ENCODE results near the gene ADAM22.

ADAM22 gene

DNA sequence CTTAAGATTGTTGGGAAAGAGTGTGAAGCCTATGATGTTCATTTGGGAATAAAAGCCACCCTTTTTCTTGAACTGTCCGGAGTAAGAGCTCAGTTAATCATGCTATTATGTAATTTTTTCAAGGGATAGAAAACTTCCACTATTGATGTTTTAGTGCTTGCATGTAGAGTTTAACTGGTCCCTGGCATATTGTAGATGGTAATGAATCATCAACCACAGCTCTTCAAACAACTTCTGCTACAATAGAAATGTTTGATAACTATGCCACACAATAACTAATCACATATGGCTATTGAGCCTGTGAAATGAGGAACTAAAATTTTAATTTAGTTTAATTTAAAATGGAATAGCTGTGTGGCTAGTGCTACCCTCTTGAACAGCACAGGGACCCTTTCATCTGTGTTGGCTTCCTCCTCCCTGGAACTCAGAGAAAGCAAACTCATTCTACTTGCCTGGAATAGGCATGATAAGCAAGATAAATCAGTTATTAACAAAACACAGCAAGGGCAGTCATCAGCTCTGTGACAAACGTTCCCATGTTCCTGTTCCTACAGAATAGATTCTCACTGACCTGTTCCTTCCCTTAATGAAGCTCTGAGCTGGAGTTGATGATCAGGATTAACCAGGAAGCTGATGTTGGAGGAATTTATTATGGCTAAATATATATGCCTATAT, 290.7 kb downstream of the ADAM22 start:
- DNase-seq (ENCODE audit: insufficient read length) (no peak), FAIRE-seq (no peak)
- no peak for TF ChIP-seq POLR2AphosphoS5 (IDR thresholded peaks at IDR 0.05; ENCODE audit: low read depth, low read length)
- TF ChIP-seq TAF1 (IDR thresholded peaks at IDR 0.05; ENCODE audit: borderline replicate concordance, low read depth, low read length): no peak
- no peak for TF ChIP-seq POLR2A (IDR thresholded peaks at IDR 0.05; ENCODE audit: low read depth, low read length)

GRCh38 chr7:88226201-88226600, 292.1 kb downstream of the ADAM22 start:
- no peak for DNase-seq (ENCODE audit: insufficient read length)
- FAIRE-seq: no peak
- TF ChIP-seq POLR2A (IDR thresholded peaks at IDR 0.05; ENCODE audit: low read depth, low read length): no peak
- no peak for TF ChIP-seq TAF1 (IDR thresholded peaks at IDR 0.05; ENCODE audit: borderline replicate concordance, low read depth, low read length)
- TF ChIP-seq POLR2AphosphoS5 (IDR thresholded peaks at IDR 0.05; ENCODE audit: low read depth, low read length): no peak

- no peak for DNase-seq (ENCODE audit: insufficient read length)
- FAIRE-seq: no peak
- TF ChIP-seq TAF1 (IDR thresholded peaks at IDR 0.05; ENCODE audit: borderline replicate concordance, low read depth, low read length) (no peak), POLR2AphosphoS5 (IDR thresholded peaks at IDR 0.05; ENCODE audit: low read depth, low read length) (no peak), POLR2A (IDR thresholded peaks at IDR 0.05; ENCODE audit: low read depth, low read length) (no peak)
These were observed 292.9 kb downstream of the ADAM22 start for GRCh38 chr7:88226886-88227516.

- DNase-seq (ENCODE audit: insufficient read length) (no peak), FAIRE-seq (no peak)
- TF ChIP-seq TAF1 (IDR thresholded peaks at IDR 0.05; ENCODE audit: borderline replicate concordance, low read depth, low read length): no peak
- no peak for TF ChIP-seq POLR2A (IDR thresholded peaks at IDR 0.05; ENCODE audit: low read depth, low read length)
- no peak for TF ChIP-seq POLR2AphosphoS5 (IDR thresholded peaks at IDR 0.05; ENCODE audit: low read depth, low read length)
These were observed 295.4 kb downstream of the ADAM22 start for GRCh38 chr7:88229302-88229995.

- no peak for FAIRE-seq
These were observed 296.6 kb downstream of the ADAM22 start for GRCh38 chr7:88230646-88231045.

DNA sequence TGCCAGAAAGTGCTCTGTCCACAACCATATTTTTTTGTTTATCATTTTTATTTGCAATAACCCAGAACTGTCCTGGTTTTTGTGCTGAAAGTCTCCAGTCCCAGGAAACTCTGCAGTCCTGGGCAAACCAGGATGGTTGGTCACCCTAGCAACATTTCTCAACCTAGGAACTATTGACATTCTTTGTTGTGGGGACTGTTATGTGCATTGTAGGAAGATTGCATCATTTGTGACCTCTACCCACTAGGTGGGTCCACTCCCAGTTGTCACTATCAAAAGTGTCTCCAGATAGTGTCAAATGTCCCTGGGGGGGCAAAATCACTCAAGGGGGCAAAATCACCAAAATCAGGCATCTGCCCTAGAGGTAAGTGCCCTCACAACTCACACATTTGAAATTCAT, 299.8 kb downstream of the ADAM22 start:
- DNase-seq (ENCODE audit: insufficient read length) (no peak), FAIRE-seq (no peak)
- TF ChIP-seq TAF1 (IDR thresholded peaks at IDR 0.05; ENCODE audit: borderline replicate concordance, low read depth, low read length): no peak
- TF ChIP-seq POLR2AphosphoS5 (IDR thresholded peaks at IDR 0.05; ENCODE audit: low read depth, low read length): no peak
- no peak for TF ChIP-seq POLR2A (IDR thresholded peaks at IDR 0.05; ENCODE audit: low read depth, low read length)

More at GRCh38 chr7:88230646-88231045, 296.6 kb downstream of the ADAM22 start:
- TF ChIP-seq POLR2AphosphoS5 (IDR thresholded peaks at IDR 0.05; ENCODE audit: low read depth, low read length) (no peak), TAF1 (IDR thresholded peaks at IDR 0.05; ENCODE audit: borderline replicate concordance, low read depth, low read length) (no peak), POLR2A (IDR thresholded peaks at IDR 0.05; ENCODE audit: low read depth, low read length) (no peak)
- no peak for DNase-seq (ENCODE audit: insufficient read length)

DNA sequence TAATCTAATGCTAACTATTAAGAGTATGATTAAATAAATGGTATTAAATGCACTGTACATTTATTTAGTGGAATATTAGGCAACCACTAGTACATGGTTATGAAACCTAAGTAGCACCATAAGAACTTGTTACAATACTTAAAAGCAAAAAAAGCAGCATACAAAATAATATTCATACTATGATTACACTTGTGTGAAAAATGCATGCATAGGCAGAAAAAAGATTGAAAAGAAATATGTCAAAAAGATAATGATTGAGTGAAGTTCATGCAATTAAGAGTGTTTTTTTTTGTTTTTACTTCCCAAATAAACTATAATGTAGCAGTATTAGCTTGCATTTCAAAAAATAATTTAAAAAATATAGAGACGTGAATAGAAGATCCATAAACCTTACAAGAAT, 305.8 kb downstream of the ADAM22 start:
- TF ChIP-seq POLR2A (IDR thresholded peaks at IDR 0.05; ENCODE audit: low read depth, low read length) (no peak), TAF1 (IDR thresholded peaks at IDR 0.05; ENCODE audit: borderline replicate concordance, low read depth, low read length) (no peak), POLR2AphosphoS5 (IDR thresholded peaks at IDR 0.05; ENCODE audit: low read depth, low read length) (no peak)
- DNase-seq (ENCODE audit: insufficient read length) (no peak), FAIRE-seq (no peak)

DNA sequence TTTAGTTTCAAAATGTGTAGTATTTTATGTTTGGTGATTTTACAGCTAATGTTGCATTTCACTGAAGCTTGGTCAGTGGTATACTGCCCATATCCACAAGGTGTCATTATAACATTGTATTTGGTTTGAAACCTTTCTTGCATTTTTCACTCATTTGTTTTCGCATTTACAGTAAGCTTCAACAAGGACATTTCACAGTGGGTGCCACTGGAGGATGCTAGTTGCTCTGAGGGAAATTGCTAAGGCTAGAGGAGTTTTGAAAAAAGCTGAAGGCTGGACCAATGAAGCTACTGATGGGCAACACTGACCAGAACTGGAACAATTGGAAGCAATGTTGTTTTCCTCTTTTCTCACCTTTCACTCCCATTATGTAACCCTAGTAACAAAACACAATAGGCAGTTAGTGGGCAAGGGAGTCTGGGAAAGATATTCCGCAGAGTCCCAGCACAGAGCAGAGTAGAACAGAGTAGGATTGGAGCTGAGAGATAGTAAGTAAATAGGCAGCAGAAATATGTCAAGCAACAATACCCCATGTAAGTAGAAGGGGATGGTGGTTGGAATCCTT, 309.4 kb downstream of the ADAM22 start:
- FAIRE-seq: peak; percentile 81
- DNase-seq (ENCODE audit: insufficient read length): no peak
- TF ChIP-seq TAF1 (IDR thresholded peaks at IDR 0.05; ENCODE audit: borderline replicate concordance, low read depth, low read length): no peak
- TF ChIP-seq POLR2A (IDR thresholded peaks at IDR 0.05; ENCODE audit: low read depth, low read length): no peak
- TF ChIP-seq POLR2AphosphoS5 (IDR thresholded peaks at IDR 0.05; ENCODE audit: low read depth, low read length): no peak

DNA sequence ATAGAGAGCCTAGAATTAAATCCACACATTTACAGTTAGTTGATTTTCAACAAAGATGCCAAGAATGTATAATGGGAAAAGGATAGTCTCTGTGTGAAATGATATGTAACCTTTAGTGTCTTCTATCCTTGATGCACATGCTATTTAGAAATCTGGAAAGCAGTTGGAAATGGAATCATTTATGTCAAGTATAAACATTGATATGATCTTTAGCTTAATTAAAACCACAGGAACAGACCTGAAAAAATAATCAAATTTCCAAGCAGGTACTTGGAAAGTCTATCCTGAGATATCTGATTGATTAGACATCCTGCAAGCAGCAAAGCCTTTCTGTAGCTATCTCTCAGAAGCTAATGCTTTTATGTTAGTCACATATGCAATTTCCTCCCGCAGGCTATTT, 310.2 kb downstream of the ADAM22 start:
- DNase-seq (ENCODE audit: insufficient read length): no peak
- TF ChIP-seq POLR2A (IDR thresholded peaks at IDR 0.05; ENCODE audit: low read depth, low read length): no peak
- no peak for TF ChIP-seq POLR2AphosphoS5 (IDR thresholded peaks at IDR 0.05; ENCODE audit: low read depth, low read length)
- TF ChIP-seq TAF1 (IDR thresholded peaks at IDR 0.05; ENCODE audit: borderline replicate concordance, low read depth, low read length): no peak

More for the DNA sequence above, 310.2 kb downstream of the ADAM22 start:
- no peak for FAIRE-seq
